Ureter (tissue), 1 donor: ENCODE results near the gene ALG9. TPM values are rescaled to one million over a fixed set of nuclear protein-coding genes. Genes with fewer than 3 reads are reported as not detected.

Experiments
- DNase-seq: peaks from one replicate; pipeline ENCODE4 v3.0.0-alpha.2; 2020; ENCODE audit warnings: low spot score
- total RNA-seq: library from RNA; stranded (reverse); gene quantifications from one replicate; pipeline ENCODE4 v1.2.4, GENCODE V29; 2023
- donor health status: DM: yes; HTN: yes; CAD: no.

ALG9 gene
- total RNA-seq, 1 donor from 2014 or later: 33.5 TPM

DNA sequence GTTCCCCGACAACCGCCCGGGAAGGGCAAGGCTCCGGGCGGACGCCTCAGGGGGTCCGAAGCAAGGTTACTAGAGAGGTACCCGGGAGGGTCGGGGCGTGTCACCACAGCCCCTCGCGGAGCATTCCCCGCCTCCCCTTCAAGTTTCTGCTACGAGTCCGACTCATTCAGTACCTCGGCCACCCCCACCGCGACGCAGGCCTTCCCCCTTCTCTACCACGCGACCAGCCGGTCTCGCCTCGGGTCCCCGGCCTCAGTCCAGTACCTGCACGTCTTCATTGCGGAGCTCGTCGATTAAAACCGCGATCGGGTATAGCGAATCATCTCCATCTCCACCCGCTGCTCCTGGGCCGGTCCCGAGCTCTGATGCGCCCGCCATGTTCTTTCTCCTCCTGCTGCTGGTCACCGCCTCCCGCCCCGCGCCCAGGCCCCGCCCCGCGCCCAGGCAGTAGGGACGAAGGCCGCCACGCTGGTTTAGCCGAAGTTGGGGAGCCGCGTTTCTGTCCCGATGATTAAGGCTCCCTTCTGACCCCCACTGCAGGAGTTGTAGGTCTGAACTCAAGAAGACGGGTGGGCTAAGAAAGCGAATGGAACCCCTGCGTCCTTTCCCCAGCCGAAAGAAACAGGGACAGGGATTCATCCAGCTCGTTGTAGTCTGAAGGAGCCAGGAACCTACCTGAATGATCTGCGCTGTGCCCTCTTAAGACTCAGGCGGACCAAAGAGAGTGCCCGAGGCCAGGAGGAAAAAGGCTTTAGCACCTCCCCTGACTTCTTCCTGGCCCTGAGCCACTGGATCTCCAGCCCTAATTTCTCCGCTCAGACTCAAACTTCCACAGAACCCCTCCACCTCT lies 105.2 kb downstream of the ALG9 start, which contains the start of gene PPP2R1B:
TSS of gene PPP2R1B (minus strand) at position 406 of the 850 bp plus-strand sequence. CDS start at position 378, 28 bp downstream.
- DNase-seq: peak; percentile 72

DNA sequence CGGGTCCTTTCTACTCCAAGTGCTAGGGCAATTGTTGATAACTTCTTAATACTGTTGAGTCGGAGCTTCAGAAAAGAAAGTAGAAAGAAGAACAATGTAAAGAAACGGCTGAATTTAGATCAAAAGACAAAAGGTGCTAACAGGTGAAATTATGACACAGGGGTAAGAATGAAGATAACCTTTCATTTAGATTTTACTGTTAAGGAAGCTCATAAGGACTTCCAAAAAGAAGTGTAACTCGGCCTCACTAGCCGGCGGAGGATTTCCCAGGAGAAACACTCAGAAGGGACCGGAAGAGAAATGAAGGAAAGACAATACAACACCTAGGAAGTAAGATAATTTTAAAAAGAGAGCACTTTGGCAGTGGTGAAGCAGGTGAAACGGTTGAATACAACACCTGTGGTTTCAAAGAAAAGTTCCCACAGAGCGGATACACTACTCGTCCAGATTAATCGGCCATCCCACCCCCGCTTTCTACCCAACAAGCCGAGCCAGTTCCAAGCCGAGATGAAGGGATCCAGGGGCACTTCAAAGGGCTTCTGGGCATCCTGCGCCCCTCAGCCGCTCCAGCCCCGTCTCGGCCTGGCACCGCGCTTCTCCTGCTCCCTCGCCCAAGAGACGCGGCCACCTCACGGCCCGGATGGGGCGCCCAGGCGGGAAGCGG lies 105.9 kb downstream of the ALG9 start:
- DNase-seq: peak; percentile 43

GRCh38 chr11:111764621-111765020 lies 106.8 kb downstream of the ALG9 start:
- DNase-seq: no peak

GRCh38 chr11:111762981-111763643 lies 108.3 kb downstream of the ALG9 start:
- no peak for DNase-seq

DNA sequence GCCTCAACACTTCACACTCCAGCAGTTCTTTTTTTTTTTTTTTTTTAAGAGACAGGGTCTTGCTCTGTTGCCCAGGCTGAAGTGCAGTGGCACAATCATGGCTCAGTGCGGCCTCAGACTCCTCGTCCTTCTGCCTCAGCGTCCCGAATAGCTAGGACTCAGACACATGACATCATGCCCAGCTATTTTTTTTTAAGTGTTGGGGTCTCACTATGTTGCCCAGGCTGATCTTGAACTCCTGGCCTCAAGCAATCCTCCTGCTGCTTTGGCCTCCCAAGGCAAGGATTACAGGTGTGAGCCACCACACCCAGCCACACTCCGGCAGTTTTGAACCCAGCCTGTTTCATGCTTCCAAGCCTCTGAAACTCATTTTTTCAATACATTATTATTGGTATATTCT lies 108.9 kb downstream of the ALG9 start:
- DNase-seq: no peak

DNA sequence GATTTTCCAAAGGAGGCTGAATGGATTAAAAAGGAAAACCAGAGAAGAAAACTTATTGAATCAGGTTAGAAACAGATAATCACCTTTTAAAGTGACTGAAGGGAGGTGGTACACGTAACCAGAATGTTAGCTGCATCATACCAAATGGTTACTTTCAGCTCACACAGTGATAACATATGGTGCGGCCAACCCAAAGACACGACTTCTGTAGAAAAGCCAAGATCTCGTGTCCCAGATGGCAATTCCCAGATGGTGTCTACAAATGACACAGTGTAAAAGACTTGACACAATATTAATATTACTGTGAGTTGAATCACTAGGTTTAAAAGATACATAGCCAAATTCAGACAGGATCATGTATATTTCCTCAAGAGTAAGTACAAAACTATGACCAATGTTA lies 110.3 kb downstream of the ALG9 start:
- no peak for DNase-seq

- DNase-seq: no peak
These were observed 111.5 kb downstream of the ALG9 start for GRCh38 chr11:111759778-111760407.

- no peak for DNase-seq
These were observed 112.0 kb downstream of the ALG9 start for GRCh38 chr11:111759376-111759775.

GRCh38 chr11:111756097-111756496 lies 115.3 kb downstream of the ALG9 start:
- no peak for DNase-seq

DNA sequence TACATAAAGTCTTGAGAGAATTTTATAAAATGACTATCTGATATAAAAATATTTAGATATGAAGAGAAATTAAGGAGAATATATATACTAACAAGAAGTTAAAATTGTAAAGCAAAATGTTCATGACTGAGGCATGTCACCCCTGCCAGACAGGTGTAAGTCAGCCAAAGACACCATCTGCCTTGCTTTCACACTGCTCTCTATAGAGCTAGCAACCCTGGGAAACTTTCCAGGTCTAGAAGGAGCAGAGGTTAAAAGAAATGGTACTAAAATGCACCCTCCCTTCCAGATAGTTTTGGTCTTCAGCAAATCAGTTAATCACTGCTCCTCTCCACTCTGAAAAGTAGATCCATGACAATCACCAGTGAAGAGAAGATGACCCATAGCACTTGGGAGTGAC lies 121.7 kb downstream of the ALG9 start:
- no peak for DNase-seq

GRCh38 chr11:111748035-111748804 lies 123.2 kb downstream of the ALG9 start:
- no peak for DNase-seq

GRCh38 chr11:111745719-111746504 lies 125.5 kb downstream of the ALG9 start:
- DNase-seq: no peak

DNA sequence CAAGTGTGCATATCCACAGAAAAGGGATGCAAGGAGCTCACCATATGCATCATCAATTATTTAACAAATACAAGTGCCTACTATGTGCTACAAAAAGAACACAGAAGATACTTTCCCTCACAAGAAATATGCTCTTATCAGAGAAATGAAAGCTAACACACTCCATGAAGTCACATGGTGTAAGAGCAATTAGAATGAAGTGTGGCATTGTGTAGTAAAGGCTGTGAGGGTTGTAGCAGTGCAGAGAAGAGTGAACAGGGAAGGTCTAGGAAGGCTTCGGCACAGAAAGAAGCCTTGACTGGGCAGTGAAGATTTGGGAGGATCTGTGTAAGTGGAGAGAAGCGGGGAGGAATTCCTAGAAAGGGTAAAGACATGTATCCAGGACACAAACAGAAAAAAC lies 127.7 kb downstream of the ALG9 start:
- no peak for DNase-seq

GRCh38 chr11:111741751-111742150 lies 129.6 kb downstream of the ALG9 start:
- no peak for DNase-seq

GRCh38 chr11:111739299-111739698 lies 132.1 kb downstream of the ALG9 start:
- DNase-seq: no peak

DNA sequence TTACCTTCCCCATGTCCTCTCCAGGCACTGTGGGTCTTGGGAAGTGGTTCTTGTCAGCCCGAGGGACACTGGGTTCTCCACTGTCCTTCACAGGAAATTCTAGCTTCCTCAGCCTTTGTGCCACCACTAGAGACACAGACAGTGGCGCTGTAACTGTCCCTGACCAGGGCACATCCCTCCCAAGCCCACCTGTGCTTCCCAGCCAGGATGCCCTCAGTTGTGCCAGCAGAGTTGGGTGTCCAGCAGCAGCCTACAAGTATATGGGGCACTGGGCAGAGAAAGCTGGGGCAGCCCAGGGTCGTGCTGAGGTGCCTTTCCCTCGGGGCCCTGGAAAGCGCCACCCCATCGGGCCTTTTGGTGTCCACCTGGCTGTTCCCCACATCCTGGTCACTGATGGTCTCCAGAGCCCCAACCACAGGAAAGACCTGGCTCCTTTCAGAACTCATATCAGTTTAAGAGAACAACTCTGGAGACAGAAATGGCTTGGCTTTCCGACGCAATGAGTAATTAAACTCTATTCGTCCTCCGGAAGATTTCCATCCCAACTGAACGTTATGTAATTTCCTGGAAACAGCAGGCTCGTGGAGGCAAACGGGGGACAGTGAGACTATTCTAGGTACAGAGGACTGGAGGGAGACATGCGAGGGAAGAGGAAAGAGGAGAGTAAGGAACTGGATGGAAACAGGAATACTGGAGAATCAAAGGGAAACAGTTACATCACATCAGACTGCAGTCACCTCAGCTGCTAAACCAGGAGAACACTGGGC lies 133.8 kb downstream of the ALG9 start:
- no peak for DNase-seq

- no peak for DNase-seq
These were observed 134.5 kb downstream of the ALG9 start for GRCh38 chr11:111736621-111737443.
